ENCODE data around the gene INSIG1.

The INSIG1 gene

DNA sequence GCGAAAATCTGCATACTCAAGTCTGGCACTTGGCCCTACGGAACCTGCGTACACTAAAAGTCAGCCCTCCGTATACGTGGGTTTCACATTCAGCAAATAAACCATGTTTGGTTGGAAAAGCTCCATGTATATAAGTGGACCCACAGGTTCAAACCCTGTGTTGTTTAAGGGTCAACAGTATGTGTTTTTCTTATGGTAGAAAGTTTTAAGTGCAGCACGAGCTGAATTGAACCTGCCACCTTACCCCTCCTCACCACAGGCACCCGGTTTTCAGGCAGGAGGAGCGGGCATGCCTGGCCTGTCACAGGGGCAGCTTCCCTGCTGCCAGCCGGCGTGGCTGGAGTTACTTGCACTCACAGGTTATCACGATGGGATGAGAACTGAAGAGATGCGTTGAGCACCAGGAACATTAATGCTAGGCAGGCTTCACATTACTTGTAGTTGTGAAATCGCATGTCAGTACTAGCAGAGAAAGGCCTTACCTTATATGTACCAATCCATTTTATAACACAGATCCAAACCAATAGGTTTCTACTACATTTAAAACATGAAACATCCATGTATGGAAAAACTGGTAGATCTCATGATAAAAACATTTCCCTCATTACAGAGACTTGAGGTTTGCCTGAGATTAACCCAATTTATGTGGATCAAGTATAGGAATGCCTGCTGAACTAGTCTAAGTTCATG is 12.9 kb downstream of the INSIG1 start:
- TF ChIP-seq, protein P1, sequence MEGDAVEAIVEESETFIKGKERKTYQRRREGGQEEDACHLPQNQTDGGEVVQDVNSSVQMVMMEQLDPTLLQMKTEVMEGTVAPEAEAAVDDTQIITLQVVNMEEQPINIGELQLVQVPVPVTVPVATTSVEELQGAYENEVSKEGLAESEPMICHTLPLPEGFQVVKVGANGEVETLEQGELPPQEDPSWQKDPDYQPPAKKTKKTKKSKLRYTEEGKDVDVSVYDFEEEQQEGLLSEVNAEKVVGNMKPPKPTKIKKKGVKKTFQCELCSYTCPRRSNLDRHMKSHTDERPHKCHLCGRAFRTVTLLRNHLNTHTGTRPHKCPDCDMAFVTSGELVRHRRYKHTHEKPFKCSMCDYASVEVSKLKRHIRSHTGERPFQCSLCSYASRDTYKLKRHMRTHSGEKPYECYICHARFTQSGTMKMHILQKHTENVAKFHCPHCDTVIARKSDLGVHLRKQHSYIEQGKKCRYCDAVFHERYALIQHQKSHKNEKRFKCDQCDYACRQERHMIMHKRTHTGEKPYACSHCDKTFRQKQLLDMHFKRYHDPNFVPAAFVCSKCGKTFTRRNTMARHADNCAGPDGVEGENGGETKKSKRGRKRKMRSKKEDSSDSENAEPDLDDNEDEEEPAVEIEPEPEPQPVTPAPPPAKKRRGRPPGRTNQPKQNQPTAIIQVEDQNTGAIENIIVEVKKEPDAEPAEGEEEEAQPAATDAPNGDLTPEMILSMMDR (IDR thresholded peaks at IDR 0.05) = no peak
- DNase-seq (ENCODE audit: low spot score) = no peak
- H3K4me3 ChIP-seq = no peak overlapping the region
- no peak overlapping the region for H3K27ac ChIP-seq

DNA sequence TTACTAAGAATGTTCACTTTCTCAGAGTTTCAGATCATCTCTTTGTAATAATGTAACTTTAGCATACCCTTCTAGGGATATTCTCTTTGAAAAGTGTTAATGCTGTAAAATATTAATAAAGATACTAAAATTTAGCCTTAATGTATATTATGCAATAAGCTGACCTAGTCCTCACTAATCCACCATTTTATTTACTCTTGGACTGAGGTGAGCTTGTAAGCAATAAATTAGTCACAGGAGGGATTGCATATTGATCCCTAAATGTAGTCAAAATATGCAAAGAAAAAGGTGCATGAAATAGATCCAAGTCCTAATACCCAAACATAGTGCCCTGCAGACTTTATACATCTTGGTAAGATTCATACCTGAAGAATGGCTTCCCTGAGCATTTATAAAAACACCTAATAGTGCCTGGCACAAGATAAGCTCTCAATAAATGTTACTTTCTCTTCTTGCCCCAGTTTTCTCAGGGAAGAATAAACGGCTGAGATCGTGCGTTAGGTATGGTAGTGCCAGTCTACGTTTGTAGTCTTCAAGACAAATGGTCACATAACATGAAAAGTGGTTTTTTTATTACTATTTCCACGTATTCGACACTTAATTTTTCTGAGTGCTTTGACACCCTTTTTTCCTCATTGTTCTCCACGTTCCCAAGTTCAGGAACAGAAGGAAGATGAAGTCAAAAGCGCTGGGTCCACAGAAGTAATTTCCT is 14.3 kb downstream of the INSIG1 start:
- Histone ChIP-seq H3K27ac (no peak overlapping the region), H3K4me3 (no peak overlapping the region)
- no peak for DNase-seq (ENCODE audit: low spot score)
- TF ChIP-seq, protein P1 (IDR thresholded peaks at IDR 0.05) = no peak

DNA sequence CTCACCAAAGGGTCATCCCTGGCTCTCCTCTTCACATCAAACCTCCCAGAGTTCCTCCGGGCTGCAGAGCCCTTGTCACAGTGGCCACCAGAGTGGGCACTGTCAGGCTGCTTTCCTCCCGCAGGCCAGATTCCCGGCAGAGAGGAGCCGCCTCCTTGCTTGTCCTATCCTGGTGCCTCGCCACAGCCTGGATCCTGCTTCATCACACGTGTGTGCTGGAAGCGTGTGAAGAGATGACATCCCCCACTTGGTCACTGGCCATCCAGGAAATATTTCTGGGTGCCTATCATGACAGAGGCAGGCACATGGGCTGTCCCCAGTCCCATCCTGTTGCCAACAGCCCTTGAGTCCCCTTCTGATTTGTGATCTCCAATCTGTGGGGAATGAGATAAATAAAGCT is 15.0 kb downstream of the INSIG1 start:
- TF ChIP-seq, protein P1 (IDR thresholded peaks at IDR 0.05) = no peak
- H3K27ac ChIP-seq = no peak overlapping the region
- H3K4me3 ChIP-seq = no peak overlapping the region
- no peak for DNase-seq (ENCODE audit: low spot score)

DNA sequence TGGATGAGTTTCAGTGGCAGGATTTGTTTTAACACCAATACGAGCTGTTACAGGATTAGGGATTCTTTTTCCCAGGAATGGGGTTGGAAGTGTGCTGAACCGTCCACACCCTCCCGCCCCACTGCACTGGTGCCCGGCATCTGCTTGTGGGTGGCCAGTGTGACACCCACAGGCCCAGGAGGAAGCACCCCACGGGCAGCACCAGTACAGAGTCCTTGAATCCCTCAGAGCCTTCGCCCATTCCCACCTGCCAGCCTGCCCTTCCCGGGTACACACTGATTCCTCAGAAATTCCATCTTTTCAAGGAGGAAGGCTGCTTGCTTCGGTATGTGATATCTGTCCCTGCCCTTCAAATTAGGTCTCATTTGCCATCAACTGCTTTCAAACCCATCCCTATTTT is 15.4 kb downstream of the INSIG1 start:
- DNase-seq (ENCODE audit: low spot score) = no peak
- TF ChIP-seq, protein P1 (IDR thresholded peaks at IDR 0.05) = no peak
- H3K4me3 ChIP-seq = no peak overlapping the region
- H3K27ac ChIP-seq = no peak overlapping the region

DNA sequence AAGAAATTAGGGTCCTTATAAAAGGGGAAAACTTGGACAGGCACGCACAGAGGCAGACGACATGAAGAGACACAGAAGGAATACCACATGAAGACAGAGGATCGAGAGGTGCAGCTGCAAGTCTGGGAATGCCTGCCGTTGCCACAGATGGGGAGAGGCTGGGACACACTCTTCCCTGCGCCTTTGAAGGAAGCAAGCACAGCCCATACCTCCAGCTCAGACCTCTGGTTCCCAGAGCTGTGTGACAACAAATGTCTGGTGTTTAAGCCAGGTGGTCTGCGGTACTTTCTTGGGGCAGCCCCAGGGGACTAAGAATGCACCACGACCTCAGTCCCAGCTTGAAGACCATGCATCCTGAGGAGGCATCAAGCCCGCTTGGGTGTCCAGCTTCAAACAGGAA is 18.3 kb downstream of the INSIG1 start:
- no peak overlapping the region for H3K27ac ChIP-seq
- DNase-seq (ENCODE audit: low spot score) = no peak
- no peak overlapping the region for H3K4me3 ChIP-seq
- TF ChIP-seq, protein P1 (IDR thresholded peaks at IDR 0.05) = no peak

DNA sequence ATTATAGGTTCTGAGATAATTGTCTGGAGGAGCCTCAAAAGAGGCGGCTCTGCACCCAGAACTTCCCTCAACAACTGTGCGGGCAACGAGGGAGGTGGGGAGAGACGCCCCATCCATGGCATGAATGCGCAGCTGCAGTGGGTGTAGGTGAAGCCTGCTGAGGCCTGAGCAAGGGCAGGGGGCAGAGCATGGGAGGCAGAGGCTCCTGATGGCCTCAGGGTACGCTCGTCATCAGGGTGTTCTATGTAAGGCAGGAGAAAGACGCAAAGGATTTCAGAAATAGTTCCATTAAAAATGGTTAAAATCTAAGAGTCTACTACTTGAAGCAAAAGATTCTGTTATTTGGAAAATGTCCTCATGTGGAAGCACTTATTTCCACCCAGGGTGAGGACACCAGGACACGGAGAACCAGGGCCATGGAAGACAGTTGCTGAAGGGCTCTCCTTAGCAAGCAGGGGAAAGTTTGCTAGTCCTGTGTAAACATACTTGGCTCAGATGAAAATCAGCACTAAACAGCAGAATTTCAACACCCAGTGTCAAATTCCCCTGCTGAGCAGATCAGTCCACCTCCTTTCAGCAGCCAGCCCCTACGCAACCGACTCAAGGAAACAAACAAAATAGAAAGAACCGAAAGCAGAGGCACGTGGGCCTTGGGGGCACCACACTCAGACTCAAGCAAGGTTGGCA is 18.9 kb downstream of the INSIG1 start:
- no peak overlapping the region for H3K4me3 ChIP-seq
- H3K27ac ChIP-seq = no peak overlapping the region
- TF ChIP-seq, protein P1 (IDR thresholded peaks at IDR 0.05) = no peak
- DNase-seq (ENCODE audit: low spot score) = no peak
